ENCODE data around the gene KCNQ1. TPM values are rescaled to one million over a fixed set of nuclear protein-coding genes. Genes with fewer than 3 reads are reported as not detected.

Gene KCNQ1
- total RNA-seq, 1 experiment from 2014 or later, result 0.71 TPM

DNA sequence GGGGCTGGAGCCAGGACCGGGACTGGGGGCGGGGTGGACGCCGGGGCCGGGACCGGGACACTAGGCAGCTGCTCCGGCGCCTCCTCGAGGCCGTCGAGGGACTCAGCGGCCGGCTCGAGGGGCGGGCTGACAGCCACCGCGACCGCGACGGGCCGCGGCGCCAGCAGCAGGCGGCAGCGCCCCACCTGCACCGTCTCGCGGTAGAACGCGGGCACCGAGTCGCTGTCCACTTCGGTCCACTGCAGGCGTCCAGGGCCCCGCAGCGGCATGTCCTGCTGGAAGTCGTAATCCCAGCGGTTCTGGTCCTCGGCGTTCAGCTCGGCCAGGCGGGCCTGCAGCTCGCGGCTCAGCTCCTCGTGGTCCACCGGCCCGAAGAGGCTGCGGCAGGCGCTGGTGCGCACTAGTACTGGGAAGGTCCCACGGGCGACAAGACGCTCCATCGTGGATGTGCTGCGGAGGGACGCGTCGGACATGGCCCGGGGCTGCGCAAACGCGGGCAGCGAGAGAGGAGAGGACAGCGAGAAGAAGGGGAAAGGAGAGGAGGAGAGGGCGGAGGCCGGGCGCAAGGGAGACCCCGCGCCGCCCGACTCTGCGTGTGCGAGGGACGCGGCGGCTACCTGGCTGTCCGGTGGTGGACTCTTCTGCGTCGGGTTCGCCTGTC, 440.3 kb downstream of the KCNQ1 start:
- peak; percentile 55 for DNase-seq (ENCODE audit: low read depth, low spot score)
- in situ Hi-C loops (cut with HindIII; ENCODE audit: low pct_unique_long_range_greater_than_20kb, low sequenced_read_pairs), result no loop called here

DNA sequence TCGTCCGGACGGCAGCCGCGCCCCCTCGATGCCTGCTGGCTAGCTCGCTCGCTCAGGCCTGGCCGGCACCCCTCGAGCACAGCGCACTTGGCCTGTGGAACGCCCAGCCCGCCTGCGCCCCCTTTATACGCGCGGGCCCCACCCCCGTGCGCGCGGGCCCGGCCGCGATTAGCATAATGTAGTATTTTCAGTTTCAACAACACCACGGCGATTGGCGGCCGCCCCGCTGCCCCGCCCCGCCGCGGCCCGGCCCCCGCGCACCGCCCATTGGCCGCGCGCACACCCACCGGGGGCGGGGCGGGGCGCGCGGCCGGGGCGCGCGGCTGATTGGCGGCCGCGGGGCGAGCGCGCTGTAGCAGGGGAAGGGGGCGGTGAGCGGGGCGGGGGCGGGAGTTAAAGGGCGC, 440.9 kb downstream of the KCNQ1 start, which contains the start of gene CDKN1C:
Gene CDKN1C (minus strand): TSS at position 98 of the 404 bp plus-strand sequence. CDS start 319 bp downstream, outside the sequence.
- peak; percentile 76 for DNase-seq (ENCODE audit: low read depth, low spot score)
- in situ Hi-C loops (cut with HindIII; ENCODE audit: low pct_unique_long_range_greater_than_20kb, low sequenced_read_pairs), result no loop called here

DNA sequence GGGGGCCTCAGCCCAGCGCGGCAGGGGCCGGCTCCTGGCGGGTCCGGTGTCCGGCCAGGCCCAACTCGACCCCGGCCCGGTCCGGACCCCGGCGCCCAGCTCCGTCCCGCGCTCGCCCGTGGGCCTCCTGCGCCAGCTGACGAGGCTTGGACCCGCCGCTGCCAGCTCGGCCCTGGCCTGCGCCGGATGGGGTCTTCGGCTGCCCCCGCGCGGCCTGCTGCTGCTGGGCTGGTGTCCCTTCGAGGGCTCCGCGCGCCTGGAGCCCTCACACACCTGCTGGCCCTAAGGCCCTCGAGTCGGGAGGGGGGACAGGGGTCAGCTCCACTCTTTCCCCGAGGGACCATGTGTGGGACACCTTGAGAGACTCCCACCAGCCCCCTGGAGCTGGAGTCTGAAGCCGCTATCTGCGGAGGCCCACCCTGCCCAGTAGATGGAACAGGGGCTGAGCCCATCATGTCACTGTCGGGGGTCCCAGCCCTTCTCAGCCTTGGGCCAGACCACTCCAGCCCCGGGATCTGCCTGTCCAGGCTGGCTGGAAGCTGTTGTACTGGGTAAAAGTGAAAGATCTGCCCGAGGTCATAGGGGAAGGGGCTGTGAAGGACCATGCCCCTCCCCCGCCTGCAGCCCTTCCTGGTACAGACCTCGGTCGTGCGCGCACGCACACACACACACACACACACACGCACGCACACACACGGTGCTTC, 441.5 kb downstream of the KCNQ1 start:
- in situ Hi-C loops (cut with HindIII; ENCODE audit: low pct_unique_long_range_greater_than_20kb, low sequenced_read_pairs), result no loop called here
- DNase-seq (ENCODE audit: low read depth, low spot score), result no peak

DNA sequence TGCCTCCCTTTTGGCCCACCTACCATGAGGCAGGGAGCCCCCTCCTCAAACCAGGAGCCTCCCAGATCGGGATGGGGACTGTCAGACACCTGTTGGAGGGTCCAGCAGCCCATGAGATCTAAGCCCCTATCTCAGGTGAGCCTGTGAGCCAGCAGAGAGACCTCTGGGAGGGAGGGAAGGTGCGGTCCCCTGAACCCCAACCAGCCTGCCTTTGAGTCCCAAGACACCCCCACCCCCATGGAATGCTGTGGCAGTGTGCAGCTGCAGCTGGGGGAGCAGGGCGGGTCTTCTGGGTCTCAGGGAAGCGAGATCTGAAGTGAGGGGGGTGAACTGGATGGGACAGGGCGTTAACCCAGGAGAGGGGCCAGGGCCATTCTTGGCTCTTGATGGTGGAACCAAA, 442.1 kb downstream of the KCNQ1 start:
- no peak for DNase-seq (ENCODE audit: low read depth, low spot score)
- in situ Hi-C loops (cut with HindIII; ENCODE audit: low pct_unique_long_range_greater_than_20kb, low sequenced_read_pairs), result no loop called here

DNA sequence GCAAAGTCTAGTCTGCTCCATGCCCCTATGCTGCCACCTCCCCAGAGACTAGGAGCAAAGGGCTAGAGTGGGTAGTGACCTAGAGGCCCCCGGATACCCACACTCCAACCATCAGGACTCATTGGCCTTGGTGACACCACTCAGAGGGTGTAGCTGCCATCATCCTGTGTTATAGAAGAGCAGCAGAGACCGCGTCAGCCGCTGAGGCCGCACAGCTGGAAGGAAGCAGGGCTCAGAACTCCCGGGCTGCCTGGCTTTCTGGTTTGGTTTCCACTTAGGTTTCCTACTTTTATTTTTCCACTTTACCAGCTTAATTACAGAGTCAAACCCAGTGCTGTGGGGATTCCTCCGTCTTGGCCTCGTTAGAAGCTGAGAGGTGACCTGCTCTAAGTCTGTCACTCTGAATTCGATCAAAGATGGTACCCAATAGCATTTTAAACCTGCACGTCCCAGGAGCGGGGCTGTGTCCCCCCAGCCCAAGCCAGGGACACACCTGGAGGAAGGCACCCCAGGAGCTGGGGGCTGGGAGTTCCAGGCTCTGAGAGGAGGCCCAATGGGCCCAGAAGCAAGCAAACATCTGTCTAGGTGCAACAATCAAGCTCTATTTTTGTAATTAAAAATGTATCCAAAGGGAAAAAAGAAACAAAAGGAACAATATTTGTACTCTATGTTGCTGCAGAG, 442.8 kb downstream of the KCNQ1 start:
- in situ Hi-C loops (cut with HindIII; ENCODE audit: low pct_unique_long_range_greater_than_20kb, low sequenced_read_pairs), result no loop called here
- no peak for DNase-seq (ENCODE audit: low read depth, low spot score)

DNA sequence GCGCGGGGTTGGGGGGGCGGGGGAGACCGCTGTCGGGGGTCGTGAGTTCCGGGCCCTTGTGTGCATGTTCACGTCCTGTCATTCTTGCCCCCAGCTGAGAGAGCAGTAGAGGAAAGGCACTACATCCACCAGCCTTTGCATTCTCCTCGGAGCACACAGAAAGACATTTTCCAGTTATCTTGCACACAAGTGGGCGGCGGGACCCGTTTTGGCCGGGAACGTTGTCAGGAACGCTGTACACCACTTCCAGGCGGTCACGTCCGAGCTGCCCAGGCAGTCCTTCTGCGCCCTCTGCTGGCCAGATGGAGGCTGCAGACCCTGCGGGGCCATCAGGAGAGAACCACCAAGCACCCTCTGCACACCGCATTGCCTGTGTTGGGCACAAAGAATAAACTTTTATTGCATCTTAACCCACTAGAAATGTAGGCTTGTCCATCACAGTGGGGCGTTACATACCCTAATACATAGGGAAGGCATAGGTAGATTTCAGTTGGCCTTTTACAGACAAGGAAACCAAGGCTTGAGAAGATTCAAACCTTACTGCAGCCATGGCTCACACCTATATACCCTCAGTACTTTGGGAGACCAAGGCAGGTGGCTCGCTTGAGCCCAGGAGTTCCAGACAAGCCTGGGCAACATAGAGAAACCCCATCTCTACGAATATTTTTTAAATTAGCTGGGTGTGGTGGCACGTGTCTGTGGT, 443.6 kb downstream of the KCNQ1 start:
- peak; percentile 85 for DNase-seq (ENCODE audit: low read depth, low spot score)
- in situ Hi-C loops (cut with HindIII; ENCODE audit: low pct_unique_long_range_greater_than_20kb, low sequenced_read_pairs), result no loop called here

DNA sequence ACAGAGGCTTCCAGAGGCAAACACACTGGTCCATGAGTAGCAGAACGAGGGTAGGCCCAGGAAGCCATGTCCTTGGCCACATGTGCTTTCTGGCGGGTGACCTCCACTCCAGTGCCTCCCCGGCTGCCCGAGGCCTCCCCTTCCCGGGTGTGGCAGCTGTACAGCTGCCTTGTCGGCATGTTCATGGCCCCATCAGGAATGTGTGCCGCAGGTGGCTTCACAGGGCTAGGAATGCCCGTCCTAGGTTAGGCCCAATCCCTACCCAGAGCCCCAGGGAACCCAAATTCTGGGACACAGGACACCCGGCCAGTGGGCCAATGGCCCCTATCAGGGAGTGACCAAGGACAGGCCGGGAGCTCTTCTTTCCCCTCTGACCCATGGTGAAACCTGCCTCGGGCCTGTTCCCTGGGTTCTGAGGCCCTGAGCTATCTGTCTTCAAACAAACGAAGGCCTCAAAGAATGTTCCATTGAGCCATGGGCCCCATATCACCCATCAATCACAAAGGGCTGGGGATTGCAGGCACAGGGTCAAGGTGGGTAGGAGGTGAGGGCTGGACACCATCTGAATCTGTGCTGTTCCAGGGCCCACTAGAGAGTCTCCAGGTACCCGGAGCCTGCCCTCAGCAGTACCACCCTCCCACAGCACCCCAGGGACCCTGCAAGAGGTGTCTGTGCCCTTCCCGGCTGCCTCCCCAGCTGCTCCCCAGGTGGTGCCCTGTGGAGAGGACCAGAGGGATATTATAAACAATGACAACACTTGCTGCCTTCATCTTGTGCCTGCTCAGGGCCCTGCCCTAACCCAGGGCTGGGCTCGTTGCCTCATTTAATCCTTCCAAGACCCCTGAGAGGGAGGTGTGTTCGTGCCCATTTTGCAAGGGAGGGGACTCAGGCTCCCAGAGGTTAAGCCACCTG, 444.8 kb downstream of the KCNQ1 start:
- in situ Hi-C loops (cut with HindIII; ENCODE audit: low pct_unique_long_range_greater_than_20kb, low sequenced_read_pairs), result no loop called here

DNA sequence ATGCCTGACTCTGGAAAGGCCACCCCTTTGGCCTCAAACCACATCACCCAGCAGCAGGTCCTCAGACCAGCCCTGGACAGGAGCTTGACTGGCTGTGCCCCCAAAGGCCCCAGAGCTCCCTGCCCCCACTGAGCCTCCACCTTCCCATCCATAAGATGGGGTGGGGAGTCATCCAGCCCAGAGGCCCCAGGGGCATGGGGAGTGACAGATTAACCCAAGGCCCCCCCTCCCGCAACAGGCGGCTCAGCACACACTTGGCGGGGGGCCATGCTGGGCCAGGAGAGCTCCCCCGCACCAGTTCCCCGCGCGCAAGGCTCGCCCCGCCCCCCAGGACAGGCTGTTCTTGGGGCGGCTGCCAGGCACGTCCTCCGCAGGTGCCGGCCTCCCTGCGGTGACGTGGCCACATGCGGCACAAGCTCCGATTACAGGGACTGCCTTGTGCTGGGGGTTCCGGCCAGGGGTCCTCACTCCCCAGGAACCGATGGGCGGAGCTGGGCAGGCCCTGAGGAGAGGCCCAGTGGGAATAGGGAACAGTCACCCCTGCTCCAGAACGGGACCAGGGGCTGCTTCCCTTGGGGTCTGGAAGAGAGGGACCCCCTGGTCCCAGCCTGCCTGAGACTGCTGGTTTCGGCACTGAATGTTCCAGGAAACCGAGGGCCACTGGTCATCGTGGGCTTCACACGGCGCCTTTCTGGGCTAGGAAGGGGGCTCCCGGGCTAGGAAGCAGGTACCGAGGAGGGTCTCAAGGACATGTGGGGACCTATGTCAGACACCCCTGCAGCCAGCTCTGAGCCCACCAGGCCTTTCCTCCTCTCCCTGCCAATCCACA, 445.9 kb downstream of the KCNQ1 start:
- no peak for DNase-seq (ENCODE audit: low read depth, low spot score)
- in situ Hi-C loops (cut with HindIII; ENCODE audit: low pct_unique_long_range_greater_than_20kb, low sequenced_read_pairs), result no loop called here

More for the DNA sequence above, 444.8 kb downstream of the KCNQ1 start:
- DNase-seq (ENCODE audit: low read depth, low spot score), result no peak

DNA sequence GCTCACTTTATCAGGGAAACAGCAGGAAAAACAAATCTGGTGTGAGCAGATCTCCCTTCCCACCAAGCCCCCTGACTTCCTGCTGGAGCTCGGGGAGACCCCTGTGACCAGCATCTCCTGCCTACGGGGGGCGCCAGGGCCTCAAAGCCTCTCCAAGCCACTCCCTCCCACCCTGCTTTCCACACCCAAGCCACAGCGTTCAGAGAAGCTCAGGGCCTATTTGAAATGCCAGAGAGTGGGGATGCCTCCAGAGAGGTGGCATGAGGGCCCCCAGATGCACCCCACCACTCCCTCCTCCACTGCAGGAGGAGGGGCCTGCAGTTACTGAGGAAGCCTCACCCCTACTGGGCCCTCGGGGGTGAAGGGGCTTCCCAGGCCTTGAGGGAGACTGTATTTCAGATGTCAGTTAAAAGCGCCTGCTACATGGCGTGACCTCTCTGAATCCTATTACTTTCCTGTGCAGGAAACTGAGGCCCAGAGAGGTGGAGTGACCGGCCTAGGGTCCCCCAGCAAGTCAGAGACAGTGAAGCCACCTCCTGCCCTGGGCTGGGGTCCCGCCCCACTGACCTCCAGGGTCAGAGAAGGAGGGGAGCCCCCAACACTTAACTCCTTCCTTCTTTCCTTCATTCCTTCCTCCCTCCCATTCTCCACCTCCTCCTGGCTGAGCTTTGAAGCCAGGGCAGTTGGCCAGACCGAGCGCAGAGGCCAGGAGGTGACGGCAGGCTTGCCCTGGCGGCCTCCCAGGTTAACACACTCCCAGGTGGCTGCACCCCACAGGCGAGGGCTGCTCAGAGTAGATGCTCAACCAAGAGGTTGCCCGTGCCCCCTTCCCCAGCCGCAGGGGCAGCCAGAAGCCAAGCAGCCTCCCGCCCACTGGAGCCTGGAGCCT, 446.8 kb downstream of the KCNQ1 start:
- in situ Hi-C loops (cut with HindIII; ENCODE audit: low pct_unique_long_range_greater_than_20kb, low sequenced_read_pairs), result no loop called here

DNA sequence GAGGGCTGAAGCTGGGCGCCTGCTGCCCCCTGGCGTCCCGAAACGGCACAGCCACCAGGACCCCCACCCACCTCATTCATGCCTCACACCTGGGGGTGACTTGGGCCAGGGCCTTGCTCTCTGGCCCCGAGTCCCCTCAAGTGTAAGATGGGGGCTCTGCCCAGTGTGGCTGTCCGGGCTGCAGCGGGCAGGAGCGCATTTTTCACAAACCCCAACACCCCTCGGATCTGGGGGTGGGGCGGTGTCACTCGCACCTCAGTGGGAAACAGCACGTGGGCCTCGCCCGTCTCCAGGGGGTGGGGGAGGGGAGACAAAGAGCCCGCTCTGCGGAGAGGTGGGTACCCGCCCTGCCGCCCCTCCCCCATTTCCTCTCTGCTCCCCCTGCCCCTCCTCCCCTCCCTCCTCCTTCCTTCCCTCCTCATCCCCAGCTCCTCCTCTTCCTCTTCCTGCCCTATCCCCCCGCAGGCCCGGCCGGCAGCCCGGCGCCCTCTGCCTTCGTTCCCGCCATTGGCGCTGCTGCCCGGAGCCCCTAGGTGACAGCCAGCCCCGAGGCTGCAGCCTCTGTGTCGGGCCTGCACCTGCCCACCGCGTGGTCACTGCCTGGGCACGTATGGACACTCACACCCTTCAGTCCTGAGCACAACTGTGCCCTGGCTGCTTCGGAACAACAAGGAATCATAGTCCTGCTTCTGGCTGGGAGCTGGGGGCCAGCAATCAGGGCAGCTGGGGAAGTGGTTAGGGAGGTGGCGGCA, 447.6 kb downstream of the KCNQ1 start:
- peak; percentile 50 for DNase-seq (ENCODE audit: low read depth, low spot score)
- in situ Hi-C loops (cut with HindIII; ENCODE audit: low pct_unique_long_range_greater_than_20kb, low sequenced_read_pairs), result no loop called here

More for the DNA sequence above, 446.8 kb downstream of the KCNQ1 start:
- DNase-seq (ENCODE audit: low read depth, low spot score), result peak; percentile 28

DNA sequence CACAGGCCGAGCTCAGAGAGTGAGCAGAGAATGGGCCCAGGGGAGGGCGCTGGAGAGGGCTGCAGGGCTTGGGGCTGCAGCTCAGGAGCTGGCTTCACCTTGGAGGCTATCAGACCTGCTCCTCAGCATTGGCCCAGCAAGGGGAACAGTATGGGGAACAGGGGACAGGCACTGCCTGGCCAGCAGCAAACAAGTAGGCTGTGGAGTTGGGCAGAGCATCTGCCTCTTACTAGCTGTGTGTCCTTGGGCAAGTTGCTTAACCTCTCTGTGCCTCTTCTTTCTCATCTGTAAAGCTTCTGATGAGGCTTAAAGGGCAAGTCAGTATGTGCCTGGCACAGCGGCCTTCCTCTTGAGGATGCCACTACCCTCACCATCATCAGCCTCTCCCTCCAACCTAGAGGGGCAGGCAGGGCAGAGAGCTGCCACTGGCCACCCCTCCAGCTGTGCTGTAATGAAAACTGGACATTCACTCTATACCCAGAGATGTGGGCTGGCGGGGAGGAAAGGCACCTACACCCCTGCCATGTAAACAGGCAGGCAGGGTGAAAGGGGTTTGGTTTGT, 448.2 kb downstream of the KCNQ1 start:
- in situ Hi-C loops (cut with HindIII; ENCODE audit: low pct_unique_long_range_greater_than_20kb, low sequenced_read_pairs), result no loop called here
- DNase-seq (ENCODE audit: low read depth, low spot score), result no peak

DNA sequence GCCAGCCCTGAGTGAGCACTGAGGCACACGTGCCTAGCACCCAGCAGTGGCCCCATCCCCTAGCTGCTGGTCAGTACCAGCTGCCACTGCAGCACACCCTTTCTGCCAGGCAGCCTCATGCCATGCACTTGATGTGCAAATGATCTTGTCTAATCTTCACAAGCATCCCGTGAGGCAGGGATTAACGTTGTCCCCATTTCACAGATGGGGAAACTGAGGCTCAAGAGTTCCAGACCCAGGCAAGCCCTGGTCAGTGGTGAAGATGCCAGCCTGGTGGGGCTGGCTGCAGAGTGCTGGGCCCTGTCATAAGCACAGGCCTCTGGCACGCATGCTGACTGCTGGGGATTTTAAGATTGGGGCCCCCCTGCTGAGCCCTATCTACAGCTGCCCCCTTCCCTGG, 449.1 kb downstream of the KCNQ1 start:
- in situ Hi-C loops (cut with HindIII; ENCODE audit: low pct_unique_long_range_greater_than_20kb, low sequenced_read_pairs), result no loop called here
- DNase-seq (ENCODE audit: low read depth, low spot score), result no peak

DNA sequence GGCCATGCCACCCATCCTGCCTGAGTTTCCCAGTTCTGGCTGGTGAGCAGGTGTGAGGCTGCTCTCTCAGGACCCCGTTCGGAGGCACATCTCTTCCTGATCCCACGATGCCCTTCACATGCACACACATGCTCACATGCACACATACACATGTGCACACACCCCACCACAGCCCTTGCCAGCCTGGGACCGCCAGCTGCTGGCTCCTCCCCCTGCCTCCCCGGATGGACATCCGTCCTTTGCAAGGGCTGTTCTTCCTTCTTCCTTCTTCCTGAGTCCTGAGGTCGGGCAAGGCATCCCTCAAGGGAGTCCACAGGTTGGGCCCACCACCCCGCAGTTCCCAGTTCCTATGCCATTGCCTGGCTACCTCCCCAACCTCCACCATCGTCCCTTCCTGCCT, 451.2 kb downstream of the KCNQ1 start:
- DNase-seq (ENCODE audit: low read depth, low spot score), result no peak
- in situ Hi-C loops (cut with HindIII; ENCODE audit: low pct_unique_long_range_greater_than_20kb, low sequenced_read_pairs), result no loop called here

DNA sequence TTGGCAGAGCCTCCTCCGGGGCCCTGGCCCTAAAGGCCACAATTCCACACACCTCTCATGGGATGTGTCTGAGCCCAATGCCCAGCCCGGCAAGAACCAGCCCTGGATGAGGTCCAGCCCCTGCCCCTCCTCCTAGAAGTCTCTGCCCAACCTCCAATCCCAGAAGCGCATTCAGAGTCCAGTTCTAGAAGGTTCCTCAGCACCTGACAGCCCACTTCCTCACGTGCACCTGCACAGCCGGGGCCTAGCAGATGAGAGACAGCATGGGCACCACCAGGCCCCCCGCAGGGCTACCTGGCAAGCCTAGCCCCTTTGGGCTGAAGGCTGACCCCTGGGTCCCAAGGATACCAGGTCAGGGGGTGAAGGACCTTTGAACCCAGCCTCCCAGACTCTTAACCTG, 452.2 kb downstream of the KCNQ1 start:
- in situ Hi-C loops (cut with HindIII; ENCODE audit: low pct_unique_long_range_greater_than_20kb, low sequenced_read_pairs), result no loop called here
- no peak for DNase-seq (ENCODE audit: low read depth, low spot score)

Measured in SK-MEL-5 (cell line).